ENCODE results near the gene IFNA8. TPM values are rescaled to one million over a fixed set of nuclear protein-coding genes. Genes with fewer than 3 reads are reported as not detected.

The IFNA8 gene
- total and polyA plus RNA-seq, 2 of the 8 experiments (the other 6 are each of a cell fraction or from before 2014, with no cell fraction given): not detected

- Histone ChIP-seq H3K9me3 (ENCODE audit: insufficient read depth in 2 of 2, low read depth in 1 of 2, low read length in 1 of 2) (no peaks in the 10 kb centered on the region), H2AFZ (ENCODE audit: low read length) (no peak overlapping the region), H2BK20ac (ENCODE audit: low read length) (no peak overlapping the region), H3K27ac (ENCODE audit: low read depth, low read length) (no peak overlapping the region), H3K9ac (replicated peaks in 1 of 4; ENCODE audit: extremely low read depth in 1 of 4, low read depth in 3 of 4, low read length in 3 of 4) (no peak overlapping the region), H3K56ac (replicated peaks; ENCODE audit: insufficient read length, low read depth, low read length) (no peak overlapping the region), H4K91ac (replicated peaks; ENCODE audit: insufficient read length, low read length) (no peak overlapping the region), H2AK5ac (ENCODE audit: low read depth, low read length) (no peak overlapping the region), H2BK120ac (replicated peaks; ENCODE audit: low read depth, low read length) (no peak overlapping the region), H3K14ac (ENCODE audit: insufficient read length) (no peak overlapping the region), H4K20me1 (replicated peaks in 1 of 2; ENCODE audit: control insufficient read depth in 1 of 2, insufficient read depth in 2 of 2, low read length in 2 of 2) (no peaks in the 10 kb centered on the region), H2BK15ac (ENCODE audit: low read length) (no peak overlapping the region), H3K36me3 (ENCODE audit: control insufficient read depth in 2 of 4, insufficient read depth in 4 of 4, low read length in 3 of 4) (no peaks in the 10 kb centered on the region), H2BK5ac (ENCODE audit: low read depth, low read length) (no peak overlapping the region), H4K8ac (ENCODE audit: extremely low read depth, insufficient read depth, low read length) (no peak overlapping the region), H3K23ac (ENCODE audit: insufficient read length) (no peak overlapping the region), H4K5ac (ENCODE audit: insufficient read length, low read depth, low read length) (no peak overlapping the region), H3K4me1 (replicated peaks in 1 of 4; ENCODE audit: control insufficient read depth in 3 of 4, insufficient read depth in 4 of 4, low read length in 3 of 4) (peaks cover 3 to 9% (median 5%) of the 10 kb centered on the region in 4 experiments; a peak in 4 of 7 replicates), H3K23me2 (ENCODE audit: low read depth, low read length) (no peaks in the 10 kb centered on the region), H3K79me1 (ENCODE audit: low read depth, low read length) (no peaks in the 10 kb centered on the region), H3K4ac (replicated peaks; ENCODE audit: insufficient read length, low read depth, low read length) (no peak overlapping the region), H3K79me2 (ENCODE audit: control insufficient read depth in 1 of 2, insufficient read depth in 2 of 2, low read length in 2 of 2) (no peaks in the 10 kb centered on the region), H3K18ac (ENCODE audit: extremely low read depth, low read length) (no peak overlapping the region), H3K4me3 (ENCODE audit: extremely low read depth in 1 of 4, insufficient read depth in 2 of 4, low read depth in 3 of 4, low read length in 4 of 4) (no peak overlapping the region), H3K4me2 (ENCODE audit: insufficient read depth in 1 of 2, low read depth in 2 of 2, low read length in 2 of 2) (peak overlapping the region; percentile 12 to 22; a peak in 1 of 4 replicates), H3K27me3 (replicated peaks in 1 of 4; ENCODE audit: control insufficient read depth in 3 of 4, extremely low read depth in 1 of 4, insufficient read depth in 3 of 4, low read length in 3 of 4) (no peaks in the 10 kb centered on the region), H2BK12ac (ENCODE audit: low read depth, low read length) (no peak overlapping the region; the same call in 1 of the 2 replicates)
- FAIRE-seq (peak; percentile 52), DNase-seq (ENCODE audit: low read depth in 1 of 2, low spot score in 2 of 2) (no peak)
- peak; percentile 79 for TF ChIP-seq TEAD4 (IDR thresholded peaks at IDR 0.05; ENCODE audit: low read depth, low read length)
- TF ChIP-seq RAD21 (IDR thresholded peaks at IDR 0.05 in 1 of 2, conservative IDR thresholded peaks at IDR 0.05 in 1 of 2; ENCODE audit: low read depth in 2 of 2, low read length in 2 of 2): no peak
- TF ChIP-seq SIX5 (IDR thresholded peaks at IDR 0.05; ENCODE audit: low read depth, low read length): no peak
- 0 out of 4 replicates have a peak, but pooled peaks of 1 of the 2 experiments have one; percentile 29 for TF ChIP-seq SIN3A (conservative IDR thresholded peaks at IDR 0.05 in 1 of 2, IDR thresholded peaks at IDR 0.05 in 1 of 2; ENCODE audit: low read depth in 1 of 2, low read length in 2 of 2)
- WGBS, 2 experiments (ENCODE audit: extremely low coverage in 1 of 2, insufficient coverage in 1 of 2, insufficient read length in 1 of 2, insufficient replicate concordance in 2 of 2, low coverage in 1 of 2, low lambda C conversion rate in 2 of 2, missing lambda C conversion rate in 1 of 2): 69% methylated on average over 5 of the region's 5 CpGs; no CpG with 5 or more reads in 1 of the 2 experiments
- CTCF ChIA-PET (ENCODE audit: partially characterized antibody): interaction anchor here (0.7 to 1.9 kb wide), 2 partner anchors 10 to 13 kb away, joined by 6 read pairs; no protein-coding TSS in a partner anchor
- POLR2A ChIA-PET (ENCODE audit: partially characterized antibody): no interaction called here
Observed at GRCh38 chr9:21381448-21382339, 27.2 kb upstream of the IFNA8 start.

Measured in H1 (cell line).